ENCODE data around the gene SPRED1.

SPRED1 gene

DNA sequence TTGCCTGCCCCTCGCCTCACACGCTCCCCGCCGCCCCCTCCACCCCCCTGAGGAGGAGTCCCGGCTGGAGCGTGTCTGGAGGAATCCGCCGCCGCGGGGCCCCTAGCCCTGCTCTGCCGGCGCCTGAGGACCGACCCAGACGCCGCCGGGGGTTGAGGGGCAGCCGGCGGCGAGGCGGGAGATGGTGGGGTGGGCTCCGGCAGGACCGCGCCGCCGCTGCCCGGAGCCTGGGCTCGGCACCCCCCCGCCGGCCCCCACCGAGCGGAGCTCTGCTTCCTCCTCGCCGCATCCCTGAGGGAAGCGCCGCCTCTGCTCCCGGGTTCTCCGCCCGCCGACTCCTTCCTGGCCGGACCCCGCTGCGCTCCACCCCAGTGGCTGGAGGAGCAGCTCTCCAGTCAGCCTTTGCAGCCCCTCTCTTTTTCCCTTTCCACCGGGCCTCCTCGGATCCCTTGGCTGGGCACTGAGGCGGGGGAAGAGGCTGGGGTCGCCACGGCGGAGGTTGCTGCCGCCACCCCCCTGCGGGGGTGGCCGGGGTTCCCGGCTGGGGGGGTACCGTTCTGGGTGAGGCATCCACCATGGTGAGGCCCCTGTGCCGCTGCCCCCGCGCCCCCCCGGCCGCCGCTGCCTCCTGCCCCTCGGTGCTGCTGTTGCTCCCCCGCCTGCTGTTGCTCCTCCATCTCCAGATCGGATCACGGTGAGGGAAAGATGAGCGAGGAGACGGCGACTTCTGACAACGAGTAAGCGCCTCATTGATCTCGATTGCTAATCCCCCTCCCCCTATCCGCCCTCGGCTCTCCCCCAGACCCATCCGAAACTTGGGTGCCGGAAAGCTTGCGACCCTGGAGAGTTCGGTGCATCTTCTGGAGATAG is at the start of gene SPRED1:
Gene SPRED1 (plus strand): TSS at position 356 of the 870 bp plus-strand sequence. CDS start 350 bp downstream, at position 706.
- DNase-seq, result no peak

GRCh38 chr15:38205526-38206272 is 46.9 kb upstream of the SPRED1 start:
- no peak for DNase-seq

DNA sequence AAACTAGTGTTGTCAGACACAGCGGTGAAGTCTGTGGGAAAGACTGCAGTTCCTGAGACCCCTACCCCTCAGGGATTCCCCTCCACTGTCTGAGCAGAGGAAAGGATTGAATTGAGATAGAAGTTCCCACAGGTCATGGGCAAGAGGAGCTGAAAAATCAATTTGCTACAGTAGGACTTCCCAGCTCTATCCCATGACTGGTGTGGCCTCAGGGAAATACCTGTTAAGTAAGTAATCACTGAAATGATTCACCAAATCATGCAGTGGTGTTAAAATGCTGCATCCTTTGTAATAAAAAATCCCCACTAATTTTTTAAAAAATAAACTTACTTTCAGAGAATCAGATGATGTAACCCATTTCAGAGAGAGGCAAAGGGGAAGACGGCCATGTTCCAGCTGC is 45.0 kb upstream of the SPRED1 start:
- no peak for DNase-seq

- no peak for DNase-seq
Measured at GRCh38 chr15:38208206-38208605, 44.4 kb upstream of the SPRED1 start.

- no peak for DNase-seq
Measured at GRCh38 chr15:38208779-38209178, 43.9 kb upstream of the SPRED1 start.

- DNase-seq, result no peak
Measured at GRCh38 chr15:38211249-38211648, 41.4 kb upstream of the SPRED1 start.

DNA sequence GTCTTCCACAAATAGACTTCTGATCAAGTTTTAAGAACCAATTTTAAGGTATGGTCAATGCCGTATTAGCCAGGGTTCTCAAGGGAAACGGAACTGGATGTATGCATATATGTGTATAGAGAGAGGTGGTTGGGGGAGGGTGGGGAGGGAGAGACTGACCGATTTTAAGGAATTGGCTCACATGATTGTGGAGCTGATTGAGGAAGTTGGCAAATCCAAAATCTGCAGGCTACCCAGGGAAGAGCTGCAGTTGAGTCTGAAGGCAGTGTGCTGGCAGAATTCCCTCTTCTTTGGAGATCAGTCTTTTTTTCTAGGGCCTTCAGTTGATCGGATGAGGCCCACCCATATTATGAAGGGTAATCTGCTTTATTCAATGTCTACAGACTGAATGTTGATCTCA is 40.8 kb upstream of the SPRED1 start:
- no peak for DNase-seq

GRCh38 chr15:38212729-38213351 is 39.8 kb upstream of the SPRED1 start:
- DNase-seq, result no peak

DNA sequence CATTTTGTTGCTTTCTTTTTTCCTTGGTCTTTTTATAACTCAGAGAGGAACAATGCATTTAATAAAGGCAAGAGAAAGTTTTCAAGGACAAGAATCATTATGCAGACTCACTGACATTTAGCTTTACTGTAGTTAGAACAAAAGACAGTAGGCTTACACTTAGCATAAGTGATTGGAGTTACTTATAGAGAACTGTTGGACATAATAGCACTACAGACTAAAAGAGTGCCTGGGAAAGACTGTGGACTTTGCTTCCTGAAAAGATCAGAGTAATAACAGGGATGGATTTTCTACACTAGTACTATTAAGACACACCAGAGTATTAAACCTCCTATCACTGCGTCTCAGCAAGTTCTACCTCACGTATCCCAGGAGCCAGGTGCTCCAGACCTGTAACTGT is 39.3 kb upstream of the SPRED1 start:
- DNase-seq, result no peak

DNA sequence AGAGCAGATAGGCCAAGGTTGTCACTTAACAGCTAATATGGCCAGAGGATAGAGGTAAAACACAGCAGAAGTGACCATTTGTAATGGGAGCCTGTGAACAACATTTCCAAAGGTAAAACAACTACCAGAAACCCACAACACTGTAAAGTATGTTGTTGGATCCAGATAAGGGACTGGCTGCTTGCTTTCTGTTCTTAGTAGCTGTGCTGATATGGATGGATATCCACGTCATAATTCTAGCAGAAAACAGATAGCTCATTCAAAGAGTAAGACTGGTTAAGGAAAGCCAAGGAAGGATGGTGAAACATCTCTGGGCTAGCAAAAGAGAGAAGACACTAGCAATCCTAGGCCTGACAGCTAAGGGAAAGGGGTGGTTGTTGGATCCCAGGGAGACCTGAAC is 36.9 kb upstream of the SPRED1 start:
- no peak for DNase-seq

DNA sequence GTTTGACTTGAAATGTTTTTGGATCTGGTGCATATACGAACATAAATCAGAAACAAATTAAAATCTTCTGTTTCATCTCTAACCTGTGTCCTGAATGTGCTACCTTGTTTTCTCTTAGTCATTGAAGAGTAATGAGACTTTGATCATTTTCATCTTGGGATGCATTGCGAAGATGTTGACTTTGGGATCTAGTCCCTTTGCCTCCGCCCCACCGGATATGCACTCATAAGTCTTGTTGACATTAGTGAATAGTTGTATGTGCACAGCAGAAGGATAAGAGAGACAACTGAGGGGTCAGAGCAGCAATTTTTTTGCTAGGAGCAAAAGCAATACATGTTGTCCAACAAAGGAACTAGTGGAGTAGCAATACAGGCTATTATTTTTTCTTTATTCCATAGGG is 35.9 kb upstream of the SPRED1 start:
- DNase-seq, result no peak

DNA sequence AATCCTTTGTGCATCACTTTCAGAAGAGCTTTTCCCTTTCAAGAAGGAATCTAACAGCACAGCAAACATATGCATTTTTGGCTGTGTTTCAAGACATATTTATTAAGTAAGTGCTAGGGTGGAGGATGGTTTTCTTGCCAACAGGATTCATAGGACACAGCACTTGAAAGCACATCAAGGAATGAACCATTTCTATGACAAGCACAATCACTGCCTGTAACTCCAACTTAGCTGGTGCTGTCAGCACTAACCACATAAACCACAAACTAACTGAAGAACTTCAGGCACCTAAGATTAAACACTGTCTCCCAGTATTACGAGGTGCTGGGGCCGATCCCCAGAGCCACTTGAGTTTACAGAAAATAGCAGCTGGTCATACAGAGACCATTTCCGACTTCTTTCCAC is 35.4 kb upstream of the SPRED1 start:
- DNase-seq, result no peak

DNA sequence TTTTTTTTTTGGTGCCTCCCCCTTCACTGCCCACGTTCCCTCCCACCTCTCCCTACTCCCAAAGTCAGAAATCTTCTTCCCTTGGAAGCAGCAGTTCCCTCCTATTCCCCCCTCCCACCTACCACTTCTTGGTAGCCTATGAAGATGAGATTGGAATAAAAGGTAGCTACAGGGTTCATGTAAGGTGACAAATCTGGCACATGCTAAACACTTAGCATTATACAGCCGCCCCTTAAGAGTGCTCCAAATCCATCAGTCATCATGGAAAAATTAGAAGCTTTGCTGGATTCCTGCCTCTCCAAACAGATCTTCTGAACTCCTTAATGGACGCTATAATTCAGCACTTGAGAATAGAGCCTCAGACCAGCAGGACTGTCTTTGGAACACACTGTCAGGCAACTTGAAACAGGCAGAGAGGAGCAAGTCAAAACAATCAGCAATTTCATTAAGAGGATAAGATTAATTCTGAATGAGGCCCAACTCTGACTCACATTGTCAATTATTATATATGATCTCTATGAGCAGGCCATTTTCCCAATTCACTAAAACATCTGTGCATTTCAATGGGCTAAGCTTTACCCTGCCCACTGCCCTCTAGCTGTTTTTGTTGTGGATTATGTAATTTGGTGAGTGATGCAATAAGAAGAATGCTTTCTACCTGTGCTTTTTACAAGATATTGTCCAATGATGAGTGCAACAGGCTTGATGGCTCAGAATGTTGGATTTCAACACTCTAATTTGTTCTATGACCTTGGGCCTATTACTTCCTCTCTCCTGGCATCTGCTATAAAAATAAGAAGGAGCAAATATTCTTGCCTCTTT is 34.6 kb upstream of the SPRED1 start:
- DNase-seq, result no peak

DNA sequence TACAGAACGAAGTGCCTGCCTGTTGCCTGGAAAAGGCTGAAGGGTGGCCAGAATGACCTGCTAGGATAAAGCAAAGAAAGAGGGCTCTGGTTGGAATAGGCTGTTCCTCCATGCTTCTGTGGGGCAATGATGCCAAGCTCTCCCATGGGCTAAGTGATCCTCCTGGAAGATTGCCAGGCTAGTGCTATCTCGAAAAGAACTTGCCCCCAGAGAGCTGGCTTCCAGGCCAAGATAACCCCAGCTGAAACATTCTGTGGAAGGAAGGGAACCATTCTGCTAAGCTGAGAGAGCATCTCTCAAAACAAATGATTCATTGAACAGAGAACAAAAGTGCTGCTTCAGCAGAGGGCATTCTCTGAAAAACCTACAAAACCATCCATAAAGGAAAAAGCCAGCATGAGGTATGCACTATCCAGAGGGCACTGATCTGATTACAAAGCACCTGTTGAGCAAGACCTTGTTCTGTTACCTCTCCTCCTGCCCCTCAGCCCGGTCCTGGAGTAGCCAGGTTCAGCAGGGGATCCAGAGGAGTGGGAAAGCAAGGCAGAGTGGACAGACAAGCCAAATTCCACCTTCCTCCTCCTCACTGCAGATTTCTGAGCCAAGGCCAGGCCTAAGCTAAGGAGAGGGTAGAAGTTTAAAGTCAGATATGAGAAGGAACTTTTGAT is 31.9 kb upstream of the SPRED1 start:
- no peak for DNase-seq

DNA sequence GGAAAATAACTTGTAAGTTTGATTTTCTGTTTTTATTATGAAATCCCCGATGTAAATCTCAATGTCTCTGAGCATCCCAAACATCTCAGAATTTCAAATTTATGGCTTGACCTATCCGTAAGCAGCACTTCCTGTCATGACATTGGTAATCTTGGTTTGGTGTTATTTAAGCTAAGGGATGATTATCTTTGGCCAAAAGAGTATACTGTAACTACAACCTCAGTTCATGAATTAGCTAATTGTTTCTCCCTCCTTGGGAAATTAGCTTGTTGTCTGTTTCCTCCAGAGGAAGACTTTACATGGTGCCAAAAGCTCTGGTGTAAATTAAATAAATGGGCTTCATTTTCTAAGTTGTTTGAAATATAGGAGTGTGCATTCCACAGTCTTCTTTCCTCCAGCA is 28.1 kb upstream of the SPRED1 start:
- no peak for DNase-seq

DNA sequence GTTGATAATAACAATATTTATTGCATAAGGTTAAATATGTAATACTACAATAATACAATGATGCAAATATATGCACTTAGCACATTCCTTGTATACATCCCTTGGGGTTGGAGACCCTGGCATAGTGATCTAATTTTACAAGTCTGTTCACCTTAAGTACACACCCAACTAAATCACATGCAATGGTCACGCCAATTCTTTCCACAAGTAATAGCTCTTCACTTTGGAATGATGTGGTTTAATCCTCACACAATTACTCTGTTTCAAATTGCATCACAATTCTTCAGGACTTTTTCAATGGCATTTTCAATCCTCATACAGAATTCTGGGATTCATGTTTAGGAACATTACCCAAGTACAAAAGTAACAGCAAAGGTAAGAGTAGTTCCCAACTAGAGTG is 27.3 kb upstream of the SPRED1 start:
- DNase-seq, result no peak

- no peak for DNase-seq
Measured at GRCh38 chr15:38226608-38227266, 25.9 kb upstream of the SPRED1 start.

GRCh38 chr15:38227941-38228340 is 24.7 kb upstream of the SPRED1 start:
- no peak for DNase-seq

DNA sequence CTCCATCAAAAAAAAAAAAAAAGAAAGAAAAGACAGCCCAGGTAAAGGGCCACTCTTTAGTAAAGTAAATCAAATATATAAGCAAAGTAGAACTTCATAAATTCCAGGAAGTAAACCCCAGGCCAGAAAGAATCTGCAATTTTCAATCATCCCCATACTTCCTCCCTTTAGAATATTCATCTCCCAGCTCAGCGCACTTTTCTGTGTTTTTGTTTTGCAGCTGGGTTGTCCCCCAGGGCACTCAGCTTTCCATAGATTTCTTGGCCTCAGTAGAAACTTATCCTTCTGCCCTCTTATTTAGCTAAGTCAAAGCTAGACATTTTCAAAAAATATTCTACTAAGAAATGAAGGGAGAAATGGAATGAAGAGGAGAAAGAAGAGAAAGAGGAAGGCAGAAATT is 24.0 kb upstream of the SPRED1 start:
- DNase-seq, result no peak

- no peak for DNase-seq
Measured at GRCh38 chr15:38229705-38230310, 22.8 kb upstream of the SPRED1 start.

DNA sequence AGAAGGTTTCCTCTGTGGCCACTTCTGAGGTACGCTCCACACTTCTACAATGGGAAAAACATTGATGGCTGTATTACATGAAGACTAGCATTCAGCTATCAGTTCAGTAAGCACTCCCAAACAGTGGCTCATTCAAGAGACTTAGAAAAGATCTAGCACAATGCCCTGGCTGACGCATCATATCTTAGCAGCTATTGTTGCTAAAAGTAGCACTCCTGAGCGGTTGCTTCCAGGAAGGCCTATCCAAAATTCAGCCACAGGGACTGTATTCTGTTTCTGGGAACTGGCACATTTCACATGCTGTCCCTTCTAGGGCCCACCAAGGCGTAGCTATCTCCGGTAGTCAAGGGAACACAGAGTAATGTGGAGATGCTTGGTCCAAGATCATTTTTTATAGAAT is 21.2 kb upstream of the SPRED1 start:
- no peak for DNase-seq
